Measurements from ENCODE around the gene PARP4. TPM values are rescaled to one million over a fixed set of nuclear protein-coding genes. Genes with fewer than 3 reads are reported as not detected.
"Not testable (repeated sequence)": the region's sequence is repeated elsewhere in the genome, so short reads cannot be mapped to it uniquely, and the experiment has no call there.

The PARP4 gene
- total and polyA plus RNA-seq, 2 donors (not counting 3 experiments of a cell fraction or from before 2014, with no cell fraction given): 37.1 to 71.7 TPM

- H3K9me3 ChIP-seq (replicated peaks; ENCODE audit: control insufficient read depth, insufficient read depth, low read length): no peaks in the 10 kb centered on the region
- no peak for TF ChIP-seq POLR2AphosphoS5 (IDR thresholded peaks at IDR 0.05; ENCODE audit: insufficient read depth, low read depth, low read length)
- no peak for TF ChIP-seq CTCF (IDR thresholded peaks at IDR 0.05; ENCODE audit: extremely low read depth in 1 of 2, insufficient read depth in 1 of 2, low read depth in 1 of 2, low read length in 2 of 2)
- no peak for TF ChIP-seq FOS (IDR thresholded peaks at IDR 0.05; ENCODE audit: borderline replicate concordance, insufficient read depth, low read length)
- TF ChIP-seq JUN (IDR thresholded peaks at IDR 0.05; ENCODE audit: borderline replicate concordance, insufficient read depth, insufficient read length, low read depth): no peak
- TF ChIP-seq POLR2A (IDR thresholded peaks at IDR 0.05; ENCODE audit: low read depth, low read length): no peak
- TF ChIP-seq EZH2 (IDR thresholded peaks at IDR 0.05; ENCODE audit: borderline replicate concordance, low read depth, low read length, severe bottlenecking): no peak
- no peak for TF ChIP-seq MAX (IDR thresholded peaks at IDR 0.05; ENCODE audit: insufficient read depth, insufficient read length)
- TF ChIP-seq GATA2 (IDR thresholded peaks at IDR 0.05; ENCODE audit: insufficient read depth, insufficient read length, low read depth, low read length): no peak
- TF ChIP-seq MYC (IDR thresholded peaks at IDR 0.05; ENCODE audit: low read depth, low read length): no peak
- H3K9ac ChIP-seq (replicated peaks; ENCODE audit: extremely low read depth, insufficient read depth, low read length): no peak overlapping the region
- H3K4me2 ChIP-seq (ENCODE audit: insufficient read depth, low read length): no peak overlapping the region
- H3K36me3 ChIP-seq (ENCODE audit: control insufficient read depth in 2 of 2, extremely low read depth in 1 of 2, insufficient read depth in 2 of 2, low read length in 2 of 2): no peaks in the 10 kb centered on the region
- intact Hi-C loops (cut with micrococcal nuclease) (no loop called here), dilution Hi-C loops (cut with MboI; ENCODE audit: extremely low pct_ligation_motif_present, low sequenced_read_pairs) (no loop called here)
- DNase-seq (ENCODE audit: low read depth, low spot score): no peak
- H3K4me1 ChIP-seq (ENCODE audit: control insufficient read depth, extremely low read depth, insufficient read depth, low read length): no peaks in the 10 kb centered on the region
- ChIA-PET POLR2A (no interaction called here), CTCF (no interaction called here)
- no peaks in the 10 kb centered on the region for H3K79me2 ChIP-seq (ENCODE audit: control insufficient read depth, insufficient read depth, low read length)
- peaks cover 0 to 5% of the 10 kb centered on the region in 2 experiments for H3K27me3 ChIP-seq (ENCODE audit: control insufficient read depth in 2 of 2, insufficient read depth in 2 of 2, low read length in 2 of 2)
- no peak overlapping the region for H3K27ac ChIP-seq (ENCODE audit: insufficient read depth, low read depth, low read length)
- H4K20me1 ChIP-seq (replicated peaks; ENCODE audit: control insufficient read depth, extremely low read depth, insufficient read depth, low read length): no peaks in the 10 kb centered on the region
- no peak overlapping the region for H3K4me3 ChIP-seq (replicated peaks in 1 of 3; ENCODE audit: insufficient read depth in 1 of 3, low read depth in 1 of 3, low read length in 3 of 3)
- no peak overlapping the region for H2AFZ ChIP-seq (ENCODE audit: low read depth, low read length)
- no TSS peak for BruUV-seq (replicated peaks)
- no peak for FAIRE-seq
- no peaks in the 10 kb centered on the region for H3K9me1 ChIP-seq (replicated peaks; ENCODE audit: control insufficient read depth, extremely low read depth, insufficient read depth, low read length)
These were observed 130.9 kb downstream of the PARP4 start for GRCh38 chr13:24381541-24382265.

- H3K9ac ChIP-seq (replicated peaks; ENCODE audit: extremely low read depth, insufficient read depth, low read length); POLR2A ChIA-PET; H3K9me3 ChIP-seq (replicated peaks; ENCODE audit: control insufficient read depth, insufficient read depth, low read length); DNase-seq (ENCODE audit: low read depth, low spot score); H4K20me1 ChIP-seq (replicated peaks; ENCODE audit: control insufficient read depth, extremely low read depth, insufficient read depth, low read length); intact Hi-C loops (cut with micrococcal nuclease); H3K27ac ChIP-seq (ENCODE audit: insufficient read depth, low read depth, low read length); H3K4me2 ChIP-seq (ENCODE audit: insufficient read depth, low read length); dilution Hi-C loops (cut with MboI; ENCODE audit: extremely low pct_ligation_motif_present, low sequenced_read_pairs); CTCF ChIA-PET; BruUV-seq (replicated peaks); H3K4me3 ChIP-seq (replicated peaks in 1 of 3; ENCODE audit: insufficient read depth in 1 of 3, low read depth in 1 of 3, low read length in 3 of 3); H3K36me3 ChIP-seq (ENCODE audit: control insufficient read depth in 2 of 2, extremely low read depth in 1 of 2, insufficient read depth in 2 of 2, low read length in 2 of 2); H3K79me2 ChIP-seq (ENCODE audit: control insufficient read depth, insufficient read depth, low read length); H2AFZ ChIP-seq (ENCODE audit: low read depth, low read length); H3K9me1 ChIP-seq (replicated peaks; ENCODE audit: control insufficient read depth, extremely low read depth, insufficient read depth, low read length); H3K4me1 ChIP-seq (ENCODE audit: control insufficient read depth, extremely low read depth, insufficient read depth, low read length); H3K27me3 ChIP-seq (ENCODE audit: control insufficient read depth in 2 of 2, insufficient read depth in 2 of 2, low read length in 2 of 2); FAIRE-seq: not testable (repeated sequence)
These were observed 131.7 kb downstream of the PARP4 start for GRCh38 chr13:24380881-24381280.

GRCh38 chr13:24380227-24380626, 132.4 kb downstream of the PARP4 start:
- intact Hi-C loops (cut with micrococcal nuclease); H3K27me3 ChIP-seq (ENCODE audit: control insufficient read depth in 2 of 2, insufficient read depth in 2 of 2, low read length in 2 of 2); DNase-seq (ENCODE audit: low read depth, low spot score); H4K20me1 ChIP-seq (replicated peaks; ENCODE audit: control insufficient read depth, extremely low read depth, insufficient read depth, low read length); H3K9ac ChIP-seq (replicated peaks; ENCODE audit: extremely low read depth, insufficient read depth, low read length); CTCF ChIA-PET; H3K27ac ChIP-seq (ENCODE audit: insufficient read depth, low read depth, low read length); H3K4me3 ChIP-seq (replicated peaks in 1 of 3; ENCODE audit: insufficient read depth in 1 of 3, low read depth in 1 of 3, low read length in 3 of 3); BruUV-seq (replicated peaks); H2AFZ ChIP-seq (ENCODE audit: low read depth, low read length); H3K9me3 ChIP-seq (replicated peaks; ENCODE audit: control insufficient read depth, insufficient read depth, low read length); H3K4me2 ChIP-seq (ENCODE audit: insufficient read depth, low read length); H3K9me1 ChIP-seq (replicated peaks; ENCODE audit: control insufficient read depth, extremely low read depth, insufficient read depth, low read length); POLR2A ChIA-PET; H3K79me2 ChIP-seq (ENCODE audit: control insufficient read depth, insufficient read depth, low read length); dilution Hi-C loops (cut with MboI; ENCODE audit: extremely low pct_ligation_motif_present, low sequenced_read_pairs); FAIRE-seq; H3K4me1 ChIP-seq (ENCODE audit: control insufficient read depth, extremely low read depth, insufficient read depth, low read length); H3K36me3 ChIP-seq (ENCODE audit: control insufficient read depth in 2 of 2, extremely low read depth in 1 of 2, insufficient read depth in 2 of 2, low read length in 2 of 2): not testable (repeated sequence)

Measured in endothelial cell of umbilical vein (primary cell).